Measurements from ENCODE around the gene RTL10.

GRCh38 chr22:19868333-19868732, 13.7 kb upstream of the RTL10 start:
- TF ChIP-seq EZH2 (IDR thresholded peaks at IDR 0.05; ENCODE audit: borderline replicate concordance, insufficient read depth, low read depth, low read length, poor library complexity, severe bottlenecking), result no peak
- TF ChIP-seq, protein P1, sequence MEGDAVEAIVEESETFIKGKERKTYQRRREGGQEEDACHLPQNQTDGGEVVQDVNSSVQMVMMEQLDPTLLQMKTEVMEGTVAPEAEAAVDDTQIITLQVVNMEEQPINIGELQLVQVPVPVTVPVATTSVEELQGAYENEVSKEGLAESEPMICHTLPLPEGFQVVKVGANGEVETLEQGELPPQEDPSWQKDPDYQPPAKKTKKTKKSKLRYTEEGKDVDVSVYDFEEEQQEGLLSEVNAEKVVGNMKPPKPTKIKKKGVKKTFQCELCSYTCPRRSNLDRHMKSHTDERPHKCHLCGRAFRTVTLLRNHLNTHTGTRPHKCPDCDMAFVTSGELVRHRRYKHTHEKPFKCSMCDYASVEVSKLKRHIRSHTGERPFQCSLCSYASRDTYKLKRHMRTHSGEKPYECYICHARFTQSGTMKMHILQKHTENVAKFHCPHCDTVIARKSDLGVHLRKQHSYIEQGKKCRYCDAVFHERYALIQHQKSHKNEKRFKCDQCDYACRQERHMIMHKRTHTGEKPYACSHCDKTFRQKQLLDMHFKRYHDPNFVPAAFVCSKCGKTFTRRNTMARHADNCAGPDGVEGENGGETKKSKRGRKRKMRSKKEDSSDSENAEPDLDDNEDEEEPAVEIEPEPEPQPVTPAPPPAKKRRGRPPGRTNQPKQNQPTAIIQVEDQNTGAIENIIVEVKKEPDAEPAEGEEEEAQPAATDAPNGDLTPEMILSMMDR (IDR thresholded peaks at IDR 0.05), result no peak

All from B cell (primary cell).